Heart left ventricle (tissue), 16 donors: Measurements from ENCODE around the gene RNU1-2. TPM values are rescaled to one million over a fixed set of nuclear protein-coding genes. Genes with fewer than 3 reads are reported as not detected.
A peak's percentile ranks its signal among the peaks of the same experiment; 100 is the strongest.
"Not testable (repeated sequence)": the region's sequence is repeated elsewhere in the genome, so short reads cannot be mapped to it uniquely, and the experiment has no call there.

Experiments
- ATAC-seq, 4 donors: fragments of 200-7000 bp; cut with Tn5 transposase; one replicate each; pipeline ENCODE4 v1.9.1; 2020 to 2022; ENCODE audit warnings: moderate library complexity in 4 of 4, mild to moderate bottlenecking in 3 of 4, moderate number of reproducible peaks in 1 of 4
- DNase-seq, 5 donors: peaks; one replicate each; pipeline ENCODE4 v3.0.0-alpha.2; 2020
- H3K27ac ChIP-seq, 12 donors: fragments of 200-600 bp; sonication (generic) in 4 of 12; one replicate each; pipeline versions ENCODE4 v1.5.0 to v1.8.0; 2016 to 2022; ENCODE audit warnings: mild to moderate bottlenecking in 2 of 12
- H3K27me3 ChIP-seq, 9 donors: fragments of 200-600 bp; sonication (generic) in 2 of 9; one replicate each; pipeline versions ENCODE4 v1.5.1 to v1.8.0; 2016 to 2022; ENCODE audit warnings: mild to moderate bottlenecking in 3 of 9
- H3K36me3 ChIP-seq, 9 donors: fragments of 200-600 bp; sonication (generic) in 2 of 9; one replicate each; pipeline versions ENCODE4 v1.5.0 to v1.8.0; 2018 to 2022; ENCODE audit warnings: mild to moderate bottlenecking in 2 of 9
- H3K4me1 ChIP-seq, 12 donors: fragments of 200-600 bp; sonication (generic) in 4 of 12; one replicate each; pipeline versions ENCODE4 v1.5.0 to v1.8.0; 2016 to 2022; ENCODE audit warnings: mild to moderate bottlenecking in 3 of 12
- H3K4me3 ChIP-seq, 12 donors: fragments of 200-600 bp; sonication (generic) in 4 of 12; one replicate each; pipeline versions ENCODE4 v1.5.0 to v1.8.0; 2017 to 2022; ENCODE audit warnings: mild to moderate bottlenecking in 9 of 12, moderate library complexity in 4 of 12
- H3K9me3 ChIP-seq, 12 donors: fragments of 200-600 bp; sonication (generic) in 4 of 12; one replicate each; pipeline versions ENCODE4 v1.5.0 to v1.8.0; 2016 to 2022; ENCODE audit warnings: mild to moderate bottlenecking in 1 of 12
- CTCF ChIP-seq, 12 donors: fragments of 200-600 bp; sonication (generic) in 4 of 12; IDR thresholded peaks; one replicate each; pipeline versions ENCODE4 v1.5.0 to v1.8.0; 2018 to 2022; ENCODE audit warnings: antibody characterized with exemption in 12 of 12, mild to moderate bottlenecking in 5 of 12
- POLR2A ChIP-seq, 2 donors: fragments of 450-650 bp; IDR thresholded peaks; one replicate each; pipeline ENCODE4 v1.6.1; 2017; ENCODE audit warnings: antibody characterized with exemption in 2 of 2, mild to moderate bottlenecking in 2 of 2, moderate library complexity in 2 of 2
- WGBS, 4 donors: extraction: QIAGEN DNeasy Blood & Tissue Kit in 2 of 4; methylation state at CpG; one replicate each; pipeline versions ENCODE4 v1.1.5 to v1.1.7; 2013 to 2018; 5-methylcytosine and 5-hydroxymethylcytosine counted together
- intact Hi-C, 10 donors: fragments of 100-400 bp; cut with DNase I; formaldehyde crosslinking; loops; one replicate each; pipeline versions ENCODE4 v1.11.1 to v1.14.2; 2022
- polyA plus RNA-seq, 2 donors: library from polyadenylated mRNA; stranded (reverse); fragments of 200-250 nt; gene quantifications; one replicate each; pipeline ENCODE4 v1.2.3, GENCODE V29; 2013
- total RNA-seq, 9 donors: library from RNA; depleted of rRNA in 2 of 9; stranded (reverse); fragments of >200 nt in 2 of 9; fragmentation: NEBNext Ultra II Directional in 3 of 9; extraction: Animal tissue kit (Norgen Biotek cat#: 25700) in 3 of 9; gene quantifications; one replicate each; pipeline versions ENCODE4 v1.1.0 to v1.2.4, GENCODE V29; 2016 to 2023
- donor health status: ischemic (EF 13 %, LVEDD 7.1; RV severe dilation, severe dysfunction).
- donor health status: healthy with polysubstance abuse.
- donor health status: DM: no; HTN: yes; CAD: no.
- donor health status: DM: no; HTN: no; CAD: no.
- donor health status: ischemic (EF 25% LVEDD 6.9; RV normal size, moderate dysfunction).
- donor health status: ischemic (EF 25% LVEDD 5.7; RV mildly dilated, moderate dysfunction).
- donor health status: healthy.
- donor health status: DM: yes; HTN: yes; CAD: no.
- donor health status: ischemic (EF 35%, LVEDD 5.7; RV mildly dilated, moderate dysfunction).
- donor health status: nonischemic (EF 11% LVEDD 7.7; RV severe dilation, severe dysfunction).
- donor health status: DM: yes; HTN: yes; CAD: no.
- donor health status: PGD.
- donor health status: ischemic (EF 29% LVEDD 5.4; RV normal size, mild dysfunction).
- donor health status: nonischemic (EF 23%, LVEDD 6.1; RV moderate dilation, normal function).

The RNU1-2 gene
- total and polyA plus RNA-seq, 11 donors, result 364 to 3,776 (median 2,470) TPM; not detected in 4

- peak in 2 of 12 donors; percentile 13 to 16 for TF ChIP-seq CTCF (IDR thresholded peaks at IDR 0.05)
- intact Hi-C loops, ATAC-seq, H3K9me3 ChIP-seq, H3K27ac ChIP-seq, H3K36me3 ChIP-seq, H3K4me3 ChIP-seq, H3K27me3 ChIP-seq, DNase-seq: not testable (repeated sequence)
- 77 to 94% (median 84%) methylated on average over 8 of the region's 8 CpGs for WGBS, 4 donors
- H3K4me1 ChIP-seq, result peaks cover 0 to 28% (median 16%) of the 10 kb centered on the region in 12 donors
Observed at GRCh38 chr1:16911851-16912721, 16.3 kb downstream of the RNU1-2 start.

GRCh38 chr1:16912742-16913141, 17.0 kb downstream of the RNU1-2 start:
- H3K9me3 ChIP-seq, H3K36me3 ChIP-seq, DNase-seq, intact Hi-C loops, ATAC-seq, H3K27me3 ChIP-seq: not testable (repeated sequence)
- Histone ChIP-seq H3K27ac (peak overlapping the region in 1 of 12 donors; percentile 43), H3K4me3 (peak overlapping the region in 2 of 12 donors; percentile 53 to 87), H3K4me1 (peaks cover 0 to 28% (median 16%) of the 10 kb centered on the region in 12 donors)
- 79 to 85% (median 81%) methylated on average over 7 to 8 of the region's 8 CpGs for WGBS, 4 donors

- Histone ChIP-seq H3K4me3 (peak overlapping the region; percentile 4 to 100 (median 80)), H3K4me1 (peaks cover 0 to 28% (median 16%) of the 10 kb centered on the region in 12 donors), H3K36me3 (no peaks in the 10 kb centered on the region), H3K27me3 (no peaks in the 10 kb centered on the region), H3K27ac (peak overlapping the region; percentile 23 to 86 (median 65)), H3K9me3 (no peaks in the 10 kb centered on the region)
- 46 to 51% (median 46%) methylated on average over 32 to 36 of the region's 36 CpGs for WGBS, 4 donors
- DNase-seq (peak in 1 of 5 donors; percentile 50), ATAC-seq (peak in 2 of 4 donors; percentile 0 to 5)
- intact Hi-C loops, result no loop called here
- no peak for TF ChIP-seq POLR2A (IDR thresholded peaks at IDR 0.05)
- TF ChIP-seq CTCF (IDR thresholded peaks at IDR 0.05), result no peak
Observed at GRCh38 chr1:16913181-16913832, 17.5 kb downstream of the RNU1-2 start.

- intact Hi-C loops, result no loop called here
- DNase-seq (peak; percentile 91 to 99 (median 96)), ATAC-seq (peak; percentile 97 to 98 (median 98))
- 0 to 1% (median 0%) methylated on average over 28 to 109 of the region's 109 CpGs for WGBS, 4 donors
- H3K4me3 ChIP-seq, result peak overlapping the region; percentile 72 to 100 (median 96)
- H3K27ac ChIP-seq, result peak overlapping the region; percentile 77 to 92 (median 88)
- TF ChIP-seq CTCF (IDR thresholded peaks at IDR 0.05) (peak in 4 of 12 donors; percentile 9 to 35 (median 21)), POLR2A (IDR thresholded peaks at IDR 0.05) (peak in 1 of 2 donors; percentile 77)
- H3K9me3 ChIP-seq, result no peaks in the 10 kb centered on the region
- H3K4me1 ChIP-seq, result peaks cover 0 to 28% (median 16%) of the 10 kb centered on the region in 12 donors
- H3K27me3 ChIP-seq, result no peaks in the 10 kb centered on the region
- no peaks in the 10 kb centered on the region for H3K36me3 ChIP-seq
Observed at GRCh38 chr1:16913833-16914662, 18.3 kb downstream of the RNU1-2 start.

- DNase-seq, intact Hi-C loops, H3K9me3 ChIP-seq, H3K36me3 ChIP-seq, ATAC-seq, H3K27me3 ChIP-seq: not testable (repeated sequence)
- WGBS, 4 donors, result 50 to 59% (median 53%) methylated on average over 15 of the region's 15 CpGs
- H3K27ac ChIP-seq, result peak overlapping the region in 7 of 12 donors; percentile 86 to 92 (median 89)
- H3K4me1 ChIP-seq, result peaks cover 0 to 28% (median 16%) of the 10 kb centered on the region in 12 donors
- H3K4me3 ChIP-seq, result peak overlapping the region in 11 of 12 donors; percentile 72 to 100 (median 95)
Observed at GRCh38 chr1:16914928-16915626, 19.3 kb downstream of the RNU1-2 start.
